Right atrium auricular region (tissue), 2 donors: ENCODE measurements around the gene IKZF1. TPM values are rescaled to one million over a fixed set of nuclear protein-coding genes. Genes with fewer than 3 reads are reported as not detected.

Source experiments
- DNase-seq: peaks from one replicate; pipeline ENCODE4 v3.0.0-alpha.2; 2019; ENCODE audit warnings: low spot score
- H3K27ac ChIP-seq, 2 donors: fragments of 200-600 bp; sonication (generic); 1 replicate in 1 of 2; 2 replicates in 1 of 2; pipeline ENCODE4 v1.5.1; 2016 to 2019
- H3K27me3 ChIP-seq, 2 donors: fragments of 200-600 bp; sonication (generic); one replicate each; pipeline versions ENCODE4 v1.5.1 to v1.6.0; 2017 to 2019
- H3K36me3 ChIP-seq: fragments of 200-600 bp; sonication (generic); one replicate; pipeline ENCODE4 v1.5.1; 2016
- H3K4me1 ChIP-seq, 2 donors: fragments of 200-600 bp; sonication (generic); one replicate each; pipeline versions ENCODE4 v1.5.1 to v1.6.0; 2017 to 2019
- H3K4me3 ChIP-seq, 2 donors: fragments of 200-600 bp; sonication (generic); 1 replicate in 1 of 2; 2 replicates in 1 of 2; pipeline ENCODE4 v1.5.1; 2017 to 2019; ENCODE audit warnings: mild to moderate bottlenecking in 1 of 2, moderate library complexity in 1 of 2
- H3K9me3 ChIP-seq, 2 donors: fragments of 200-600 bp; sonication (generic); one replicate each; pipeline ENCODE4 v1.5.1; 2019
- total RNA-seq, 2 donors: library from RNA; depleted of rRNA; stranded (reverse); fragments of >200 nt; gene quantifications; one replicate each; pipeline ENCODE4 v1.1.0, GENCODE V29; 2016
- TF ChIP-seq, protein P1 (sequence below), 2 donors: fragments of 200-600 bp; sonication (generic); IDR thresholded peaks; one replicate each; pipeline ENCODE4 v1.5.1; 2019; ENCODE audit warnings: antibody characterized with exemption in 2 of 2

Gene IKZF1
- total RNA-seq, 2 donors from 2014 or later = 1.7 to 9.7 TPM

DNA sequence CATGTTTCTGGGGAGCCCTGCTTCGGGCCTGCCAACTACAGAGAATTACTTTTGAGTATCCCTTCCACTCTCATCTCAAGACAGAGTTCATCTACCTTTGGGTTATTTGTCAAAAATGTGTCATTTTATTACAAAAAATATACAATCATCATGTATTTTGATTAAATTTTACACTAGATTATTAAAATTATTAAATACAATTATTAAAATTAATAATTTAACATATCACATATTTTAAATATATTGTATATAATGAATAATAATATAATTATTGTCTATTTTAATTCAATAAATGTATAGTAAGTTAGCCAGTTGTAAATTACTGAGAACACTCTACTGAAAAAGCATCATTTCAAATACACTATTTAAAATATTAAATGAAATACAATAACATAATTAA is 94.7 kb downstream of the IKZF1 start:
- Histone ChIP-seq H3K27me3 (no peaks in the 10 kb centered on the region), H3K4me1 (no peaks in the 10 kb centered on the region), H3K9me3 (no peaks in the 10 kb centered on the region), H3K27ac (no peak overlapping the region), H3K36me3 (no peaks in the 10 kb centered on the region), H3K4me3 (no peak overlapping the region)
- TF ChIP-seq, protein P1, sequence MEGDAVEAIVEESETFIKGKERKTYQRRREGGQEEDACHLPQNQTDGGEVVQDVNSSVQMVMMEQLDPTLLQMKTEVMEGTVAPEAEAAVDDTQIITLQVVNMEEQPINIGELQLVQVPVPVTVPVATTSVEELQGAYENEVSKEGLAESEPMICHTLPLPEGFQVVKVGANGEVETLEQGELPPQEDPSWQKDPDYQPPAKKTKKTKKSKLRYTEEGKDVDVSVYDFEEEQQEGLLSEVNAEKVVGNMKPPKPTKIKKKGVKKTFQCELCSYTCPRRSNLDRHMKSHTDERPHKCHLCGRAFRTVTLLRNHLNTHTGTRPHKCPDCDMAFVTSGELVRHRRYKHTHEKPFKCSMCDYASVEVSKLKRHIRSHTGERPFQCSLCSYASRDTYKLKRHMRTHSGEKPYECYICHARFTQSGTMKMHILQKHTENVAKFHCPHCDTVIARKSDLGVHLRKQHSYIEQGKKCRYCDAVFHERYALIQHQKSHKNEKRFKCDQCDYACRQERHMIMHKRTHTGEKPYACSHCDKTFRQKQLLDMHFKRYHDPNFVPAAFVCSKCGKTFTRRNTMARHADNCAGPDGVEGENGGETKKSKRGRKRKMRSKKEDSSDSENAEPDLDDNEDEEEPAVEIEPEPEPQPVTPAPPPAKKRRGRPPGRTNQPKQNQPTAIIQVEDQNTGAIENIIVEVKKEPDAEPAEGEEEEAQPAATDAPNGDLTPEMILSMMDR (IDR thresholded peaks at IDR 0.05) = no peak
- no peak for DNase-seq

DNA sequence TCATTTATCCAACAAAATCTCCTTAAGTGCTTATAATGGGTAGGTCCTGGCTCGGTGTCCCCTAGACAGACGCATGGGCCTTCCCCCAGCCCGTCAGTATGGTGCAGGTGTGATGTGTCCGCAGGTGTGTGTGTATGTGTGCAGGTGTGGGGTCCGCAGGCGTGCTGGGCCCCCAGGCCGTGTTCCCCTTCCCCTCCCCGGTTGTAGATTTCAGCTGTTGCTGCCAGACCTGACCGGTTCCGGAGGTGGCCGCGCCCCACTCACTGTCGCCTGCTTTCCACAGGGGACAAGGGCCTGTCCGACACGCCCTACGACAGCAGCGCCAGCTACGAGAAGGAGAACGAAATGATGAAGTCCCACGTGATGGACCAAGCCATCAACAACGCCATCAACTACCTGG is 95.1 kb downstream of the IKZF1 start:
- TF ChIP-seq, protein P1 (IDR thresholded peaks at IDR 0.05) = no peak
- H3K36me3 ChIP-seq = no peaks in the 10 kb centered on the region

GRCh38 chr7:50400114-50400513 is 95.6 kb downstream of the IKZF1 start:
- H3K36me3 ChIP-seq = no peaks in the 10 kb centered on the region
- no peak for DNase-seq
- H3K27ac ChIP-seq = no peak overlapping the region
- TF ChIP-seq, protein P1 (IDR thresholded peaks at IDR 0.05) = no peak
- no peak overlapping the region for H3K4me3 ChIP-seq
- no peaks in the 10 kb centered on the region for H3K27me3 ChIP-seq
- H3K4me1 ChIP-seq = no peaks in the 10 kb centered on the region
- H3K9me3 ChIP-seq = no peaks in the 10 kb centered on the region

More for the DNA sequence above, 95.1 kb downstream of the IKZF1 start:
- Histone ChIP-seq H3K4me3 (no peak overlapping the region), H3K9me3 (no peaks in the 10 kb centered on the region), H3K27me3 (no peaks in the 10 kb centered on the region), H3K4me1 (no peaks in the 10 kb centered on the region), H3K27ac (no peak overlapping the region)
- no peak for DNase-seq

DNA sequence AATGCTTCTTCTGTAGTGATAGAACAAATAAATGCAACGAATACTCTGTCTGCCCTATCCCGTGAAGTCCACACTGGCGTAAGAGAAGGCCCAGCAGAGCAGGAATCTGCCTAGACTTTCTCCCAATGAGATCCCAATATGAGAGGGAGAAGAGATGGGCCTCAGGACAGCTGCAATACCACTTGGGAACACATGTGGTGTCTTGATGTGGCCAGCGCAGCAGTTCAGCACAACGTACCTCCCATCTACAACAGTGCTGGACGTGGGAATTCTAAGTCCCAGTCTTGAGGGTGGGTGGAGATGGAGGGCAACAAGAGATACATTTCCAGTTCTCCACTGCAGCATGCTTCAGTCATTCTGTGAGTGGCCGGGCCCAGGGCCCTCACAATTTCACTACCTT is 99.9 kb downstream of the IKZF1 start:
- Histone ChIP-seq H3K4me1 (no peaks in the 10 kb centered on the region), H3K9me3 (no peaks in the 10 kb centered on the region), H3K27ac (no peak overlapping the region), H3K4me3 (no peak overlapping the region), H3K36me3 (no peaks in the 10 kb centered on the region), H3K27me3 (no peaks in the 10 kb centered on the region)
- peak; percentile 44 for DNase-seq
- TF ChIP-seq, protein P1 (IDR thresholded peaks at IDR 0.05) = no peak

DNA sequence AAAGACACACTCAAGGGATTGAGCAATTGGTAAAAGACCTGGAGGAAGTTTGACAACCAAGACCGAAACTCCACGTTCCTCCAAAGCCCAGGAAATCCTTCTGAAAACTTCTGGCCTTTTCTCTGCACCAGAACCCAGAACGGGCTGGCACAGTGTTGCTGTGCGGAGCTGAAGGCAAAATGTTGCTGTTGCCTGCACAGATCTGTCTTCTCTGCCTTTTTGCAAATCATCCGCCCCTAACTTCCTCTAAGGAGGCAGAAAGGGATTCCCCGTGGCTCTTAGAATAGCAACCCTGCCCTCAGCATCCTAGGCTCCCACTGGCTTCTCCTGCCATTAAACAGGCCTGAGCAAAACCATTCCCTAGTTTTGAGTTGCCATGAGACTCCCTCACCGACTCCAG is 100.7 kb downstream of the IKZF1 start:
- TF ChIP-seq, protein P1 (IDR thresholded peaks at IDR 0.05) = no peak
- no peak overlapping the region for H3K4me3 ChIP-seq
- no peaks in the 10 kb centered on the region for H3K27me3 ChIP-seq
- no peaks in the 10 kb centered on the region for H3K36me3 ChIP-seq
- no peak for DNase-seq
- H3K27ac ChIP-seq = no peak overlapping the region
- no peaks in the 10 kb centered on the region for H3K4me1 ChIP-seq
- H3K9me3 ChIP-seq = no peaks in the 10 kb centered on the region

- H3K4me3 ChIP-seq = no peak overlapping the region
- H3K4me1 ChIP-seq = no peaks in the 10 kb centered on the region
- no peak overlapping the region for H3K27ac ChIP-seq
- DNase-seq = no peak
- no peaks in the 10 kb centered on the region for H3K9me3 ChIP-seq
- TF ChIP-seq, protein P1 (IDR thresholded peaks at IDR 0.05) = no peak
- H3K36me3 ChIP-seq = no peaks in the 10 kb centered on the region
- no peaks in the 10 kb centered on the region for H3K27me3 ChIP-seq
Observed at GRCh38 chr7:50406935-50407334, 102.4 kb downstream of the IKZF1 start.
